DMS79 treated with DMSO at 0.1 percent for 48 hours (cell line): ENCODE data around the gene BOK.
"Not testable (repeated sequence)": the region's sequence is repeated elsewhere in the genome, so short reads cannot be mapped to it uniquely, and the experiment has no call there.

Source experiments
- DNase-seq: peaks from one replicate; lab custom pipeline; 2025; lab: John Stamatoyannopoulos, UW

Gene BOK

DNA sequence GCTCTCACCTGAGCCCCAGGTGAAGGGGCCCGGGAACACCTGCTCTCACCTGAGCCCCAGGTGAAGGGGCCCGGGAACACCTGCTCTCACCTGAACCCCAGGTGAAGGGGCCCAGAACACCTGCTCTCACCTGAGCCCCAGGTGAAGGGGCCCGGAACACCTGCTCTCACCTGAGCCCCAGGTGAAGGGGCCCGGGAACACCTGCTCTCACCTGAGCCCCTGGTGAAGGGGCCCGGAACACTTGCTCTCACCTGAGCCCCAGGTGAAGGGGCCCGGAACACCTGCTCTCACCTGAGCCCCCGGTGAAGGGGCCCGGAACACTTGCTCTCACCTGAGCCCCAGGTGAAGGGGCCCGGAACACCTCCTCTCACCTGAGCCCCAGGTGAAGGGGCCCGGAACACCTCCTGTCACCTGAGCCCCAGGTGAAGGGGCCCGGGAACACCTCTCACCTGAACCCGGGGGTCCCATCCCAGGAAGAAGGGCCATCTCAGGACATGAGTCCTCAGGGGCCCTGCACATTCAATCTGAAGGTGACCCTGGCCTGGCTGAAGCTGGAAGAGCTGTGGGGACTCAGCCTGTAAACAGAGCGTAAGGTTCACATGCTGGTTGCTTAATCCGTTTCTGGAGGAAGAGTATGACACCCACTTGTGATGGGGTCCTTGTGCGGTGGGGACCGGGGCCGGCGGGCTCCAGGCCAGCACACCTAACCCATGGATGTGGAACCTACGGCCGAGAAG, 14.5 kb downstream of the BOK start:
- DNase-seq, result not testable (repeated sequence)

DNA sequence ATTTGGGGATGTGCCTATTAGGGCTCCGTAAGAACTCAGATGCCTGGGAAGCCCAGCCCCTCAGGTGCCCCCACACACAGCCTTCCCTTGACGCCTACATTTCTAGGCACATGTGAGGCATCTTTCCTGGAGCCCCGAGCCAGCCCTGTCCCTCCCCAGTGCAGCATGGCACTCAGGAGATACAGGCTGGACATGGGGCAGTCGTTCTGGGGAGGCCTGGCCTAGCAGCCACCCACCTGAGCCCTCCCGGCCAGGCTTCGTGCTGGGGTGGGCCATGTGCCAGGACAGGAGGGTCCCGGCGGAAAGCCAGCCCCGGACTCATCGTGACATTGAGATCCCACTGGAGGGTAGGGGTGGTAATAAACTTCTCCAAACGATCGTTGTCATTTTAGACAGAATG, 15.2 kb downstream of the BOK start:
- no peak for DNase-seq

DNA sequence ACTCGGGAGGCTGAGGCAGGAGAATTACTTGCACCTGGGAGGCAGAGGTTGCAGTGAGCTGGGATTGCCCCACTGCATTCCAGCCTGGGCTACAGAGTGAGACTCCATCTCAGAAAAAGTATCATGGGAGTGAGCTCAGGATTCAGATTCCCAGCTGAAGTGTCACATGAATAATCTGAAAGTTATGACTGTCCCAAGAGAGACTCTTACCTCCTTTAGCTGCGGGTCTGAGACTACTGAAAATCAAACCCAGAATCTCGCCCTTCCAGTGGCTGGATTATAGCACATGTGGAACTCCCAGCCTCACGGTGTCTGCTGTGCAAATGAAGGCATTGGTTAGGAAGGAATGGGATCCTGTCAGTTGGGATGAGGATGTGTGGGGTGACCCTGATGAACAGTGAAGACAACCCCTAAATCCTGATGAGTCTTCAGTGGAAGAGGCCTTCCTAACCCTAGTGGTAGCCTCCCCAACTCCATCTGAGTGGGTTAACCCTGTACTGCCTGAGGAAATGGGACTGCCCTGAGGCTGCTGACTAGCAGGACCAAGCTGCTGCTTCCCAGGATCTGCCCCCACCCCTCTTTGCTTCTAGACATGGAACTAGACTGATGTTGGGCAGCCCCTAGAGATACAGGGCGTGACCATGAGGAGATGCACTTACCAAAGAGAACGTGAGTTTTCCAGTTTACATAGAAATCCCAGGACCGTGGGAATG, 16.5 kb downstream of the BOK start:
- no peak for DNase-seq

- DNase-seq, result no peak
Measured at GRCh38 chr2:241575624-241576292, 17.2 kb downstream of the BOK start.

DNA sequence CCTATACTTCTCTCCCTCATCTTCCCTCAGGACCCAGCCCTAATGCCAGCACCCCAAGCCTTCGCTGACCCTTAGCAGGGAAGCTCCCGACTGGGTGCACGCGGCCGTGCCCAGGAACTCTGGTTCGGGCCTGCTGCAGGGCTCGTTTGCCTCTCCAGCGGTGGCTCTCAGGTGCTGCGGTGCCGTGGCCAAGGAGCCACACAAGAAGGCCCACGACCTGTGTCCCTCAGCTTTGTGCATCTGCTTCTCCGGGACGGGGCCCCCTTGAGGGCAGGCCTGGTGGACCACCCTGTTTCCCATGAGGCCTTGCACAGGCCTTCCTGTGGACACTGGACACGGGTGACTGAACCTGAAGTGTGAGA, 17.7 kb downstream of the BOK start:
- DNase-seq, result no peak

GRCh38 chr2:241577413-241578122, 19.0 kb downstream of the BOK start:
- DNase-seq, result no peak

DNA sequence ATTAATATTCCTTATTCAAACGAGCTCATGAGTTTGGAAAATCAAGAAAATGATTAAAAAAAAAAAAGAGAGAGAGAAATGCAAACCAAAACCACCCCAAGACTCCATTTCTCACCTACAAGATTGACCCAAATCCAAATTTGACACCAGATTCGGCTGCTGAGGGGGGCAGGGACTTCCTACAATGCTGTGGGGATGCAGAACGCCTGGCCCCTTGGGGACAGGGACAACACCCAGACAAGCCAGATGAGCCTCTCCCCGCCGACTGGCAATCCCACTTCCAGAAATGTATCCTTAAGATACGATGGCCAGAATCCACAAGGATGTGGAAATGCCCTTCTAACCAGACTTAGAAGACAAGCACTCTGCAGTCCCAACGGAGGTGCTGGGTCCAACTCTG, 20.7 kb downstream of the BOK start:
- DNase-seq, result no peak

DNA sequence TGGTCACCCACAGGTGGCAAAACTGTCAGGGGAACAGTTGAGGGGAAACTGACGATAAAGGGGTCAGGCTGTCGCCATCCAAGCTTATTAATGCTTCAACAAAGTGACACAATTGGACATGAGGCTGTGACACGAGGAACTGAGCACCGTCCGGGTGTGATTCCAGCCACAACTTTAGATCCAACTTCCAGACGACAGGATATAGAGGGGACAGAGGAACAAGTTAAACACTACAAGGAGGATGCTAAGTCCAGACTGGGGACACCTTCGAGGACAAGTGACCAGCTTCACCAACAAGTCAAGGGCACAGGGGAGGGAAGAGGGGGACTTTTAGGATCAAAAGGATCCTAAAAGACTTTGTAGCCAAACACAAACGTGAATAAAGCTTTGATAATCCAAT, 23.8 kb downstream of the BOK start:
- no peak for DNase-seq

DNA sequence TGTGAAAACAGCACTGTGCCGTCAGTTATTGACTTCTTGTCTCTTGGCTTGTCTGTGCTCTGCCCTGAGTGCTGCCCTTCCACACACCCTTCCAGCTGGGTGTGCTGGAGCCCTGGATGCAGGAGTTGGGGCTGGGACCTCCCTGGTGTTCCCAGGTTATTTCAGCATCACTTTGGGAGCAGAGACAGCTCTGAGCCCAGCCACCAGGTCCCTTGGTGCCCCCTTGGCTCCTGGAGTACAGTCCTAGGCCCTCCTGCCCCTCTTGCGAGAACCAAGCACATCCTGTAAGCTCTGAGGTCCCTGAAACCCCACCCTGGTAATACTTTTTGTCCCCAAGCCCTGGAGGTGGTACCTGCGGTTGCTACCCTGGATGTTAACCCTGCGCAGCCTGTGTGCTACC, 24.3 kb downstream of the BOK start:
- no peak for DNase-seq

- DNase-seq, result no peak
Measured at GRCh38 chr2:241584436-241584835, 25.9 kb downstream of the BOK start.

DNA sequence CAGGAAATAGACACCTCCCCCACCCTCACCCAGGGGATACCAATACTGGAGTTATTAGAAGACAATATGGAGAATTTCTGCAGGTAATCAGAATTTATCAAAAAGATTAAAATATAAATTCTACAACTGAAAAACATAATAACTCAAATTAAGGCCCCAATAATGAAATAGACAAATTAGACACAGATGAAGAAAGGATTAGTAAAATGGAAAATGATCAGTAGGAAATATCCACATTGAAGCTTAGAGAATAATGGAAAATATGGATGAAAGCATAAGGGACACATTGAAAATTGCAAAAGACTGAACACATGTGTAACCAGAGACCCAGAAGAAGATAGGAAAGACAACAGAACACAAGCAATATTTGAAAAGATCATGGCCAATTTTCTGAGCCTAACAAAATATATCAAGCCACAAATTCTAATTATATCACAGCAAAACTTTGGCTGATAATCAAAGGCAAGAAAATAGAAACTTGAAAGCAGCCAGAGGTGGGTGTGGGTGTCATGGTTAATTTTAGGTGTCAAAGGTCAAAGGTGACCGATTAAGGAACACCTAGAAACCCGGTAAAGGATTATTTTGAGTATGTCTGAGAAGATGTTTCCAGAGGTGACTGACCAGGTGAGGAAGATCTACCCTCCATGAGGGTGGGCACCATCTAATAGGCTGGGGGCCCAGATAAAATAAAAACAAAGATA, 28.2 kb downstream of the BOK start:
- no peak for DNase-seq

DNA sequence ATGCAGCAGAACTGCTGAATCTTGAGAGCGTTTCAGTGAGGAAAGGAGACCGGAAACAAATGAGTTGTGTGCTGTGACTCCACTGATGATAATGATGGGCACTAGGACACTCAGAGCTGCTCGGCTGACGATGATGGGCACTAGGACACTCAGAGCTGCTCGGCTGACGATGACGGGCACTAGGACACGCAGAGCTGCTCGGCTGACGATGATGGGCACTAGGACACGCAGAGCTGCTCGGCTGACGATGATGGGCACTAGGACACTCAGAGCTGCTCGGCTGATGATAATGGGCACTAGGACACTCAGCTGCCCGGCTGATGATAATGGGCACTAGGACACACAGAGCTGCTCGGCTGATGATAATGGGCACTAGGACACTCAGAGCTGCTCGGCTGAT, 31.3 kb downstream of the BOK start:
- DNase-seq, result not testable (repeated sequence)

DNA sequence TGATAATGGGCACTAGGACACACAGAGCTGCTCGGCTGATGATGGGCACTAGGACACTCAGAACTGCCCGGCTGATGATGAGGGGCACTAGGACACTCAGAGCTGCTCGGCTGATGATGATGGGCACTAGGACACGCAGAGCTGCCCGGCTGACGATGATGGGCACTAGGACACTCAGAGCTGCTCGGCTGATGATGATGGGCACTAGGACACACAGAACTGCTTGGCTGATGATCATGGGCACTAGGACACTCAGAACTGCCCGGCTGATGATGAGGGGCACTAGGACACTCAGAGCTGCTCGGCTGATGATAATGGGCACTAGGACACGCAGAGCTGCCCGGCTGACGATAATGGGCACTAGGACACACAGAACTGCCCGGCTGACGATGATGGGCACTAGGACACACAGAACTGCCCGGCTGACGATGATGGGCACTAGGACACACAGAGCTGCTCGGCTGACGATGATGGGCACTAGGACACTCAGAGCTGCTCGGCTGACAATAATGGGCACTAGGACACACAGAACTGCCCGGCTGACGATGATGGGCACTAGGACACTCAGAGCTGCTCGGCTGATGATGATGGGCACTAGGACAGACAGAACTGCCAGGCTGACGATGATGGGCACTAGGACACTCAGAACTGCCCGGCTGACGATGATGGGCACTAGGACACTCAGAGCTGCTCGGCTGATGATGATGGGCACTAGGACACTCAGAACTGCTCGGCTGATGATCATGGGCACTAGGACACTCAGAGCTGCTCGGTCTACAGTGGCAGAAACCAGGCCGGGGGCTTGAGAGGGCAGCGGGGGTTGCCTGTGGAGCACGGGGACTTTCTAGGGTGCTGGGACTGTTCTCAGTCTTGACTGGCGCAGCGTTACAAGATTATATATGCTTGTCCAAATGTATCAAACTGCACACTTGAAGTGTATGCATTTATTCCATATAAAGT, 32.2 kb downstream of the BOK start:
- DNase-seq, result not testable (repeated sequence)

GRCh38 chr2:241592126-241592845, 33.7 kb downstream of the BOK start:
- no peak for DNase-seq

- no peak for DNase-seq
Measured at GRCh38 chr2:241593271-241593670, 34.7 kb downstream of the BOK start.

DNA sequence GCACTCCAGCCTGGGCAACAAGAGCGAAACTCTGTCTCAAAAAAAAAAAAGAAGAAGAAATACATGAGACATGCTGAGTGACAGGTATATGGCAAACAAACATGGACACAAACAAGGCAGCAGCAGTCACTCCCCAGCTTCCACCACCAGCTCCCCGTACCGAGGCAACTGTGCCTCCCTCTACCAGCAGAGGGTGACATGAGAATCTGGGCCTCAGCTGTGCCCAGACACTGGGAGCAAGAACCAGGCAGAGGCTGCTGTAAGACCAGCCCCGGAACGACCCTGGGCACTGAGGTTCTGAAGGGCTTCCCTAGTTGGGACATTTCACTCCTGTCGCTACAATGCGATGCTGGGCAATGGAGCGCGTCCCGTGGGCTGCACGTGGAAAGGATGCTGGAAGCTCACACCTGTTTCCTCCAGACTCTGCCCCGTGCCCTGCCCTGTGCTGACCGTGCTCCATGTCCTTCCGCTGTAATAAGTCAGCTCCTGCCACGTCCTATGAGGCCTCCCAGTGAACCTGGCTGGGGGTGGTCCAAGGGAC, 37.1 kb downstream of the BOK start:
- DNase-seq, result no peak

DNA sequence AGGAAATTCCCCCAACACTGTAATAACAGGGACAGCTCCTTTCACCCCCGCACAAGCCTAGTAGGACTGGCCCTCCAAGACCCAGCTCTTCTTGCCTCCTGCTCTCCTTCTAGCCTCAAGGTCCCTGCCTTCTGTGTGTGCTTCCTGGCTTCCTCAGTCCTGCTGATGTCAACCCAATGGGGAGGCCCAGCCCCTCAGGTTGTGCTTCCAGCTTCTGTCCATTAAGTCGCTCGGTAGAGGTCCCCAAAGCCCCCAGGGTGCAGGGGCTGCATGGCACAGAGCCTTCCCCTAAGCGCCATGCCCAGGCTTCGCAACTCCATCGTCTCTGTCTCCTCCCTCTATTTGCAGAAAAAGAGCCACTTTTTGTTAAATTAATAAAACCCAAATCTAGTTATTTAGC, 39.0 kb downstream of the BOK start:
- DNase-seq, result no peak

- DNase-seq, result no peak
Measured at GRCh38 chr2:241598061-241598460, 39.5 kb downstream of the BOK start.

DNA sequence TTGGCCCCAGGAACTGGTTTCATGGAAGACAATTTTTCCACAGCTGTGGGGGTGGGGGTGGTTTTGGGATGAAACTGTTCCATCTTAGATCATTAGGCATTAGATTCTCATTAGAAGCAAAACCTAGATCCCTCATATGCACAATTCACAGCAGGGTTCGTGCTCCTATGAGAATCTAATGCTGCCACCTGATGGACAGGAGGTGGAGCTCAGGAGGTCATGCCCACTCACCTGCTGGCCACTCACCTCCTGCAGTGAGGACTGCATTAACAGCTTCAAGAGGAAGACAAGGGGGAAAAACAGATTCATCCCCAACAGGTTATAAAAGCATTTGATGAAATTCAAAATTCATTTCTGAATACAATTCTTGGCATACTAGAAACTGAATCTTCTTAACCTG, 39.9 kb downstream of the BOK start:
- no peak for DNase-seq

GRCh38 chr2:241599615-241600014, 41.1 kb downstream of the BOK start:
- no peak for DNase-seq
